HG02938 (cell line): Measurements from ENCODE around the gene FAR1.

ENCODE experiments used
- ATAC-seq: cut with Tn5 transposase; IDR thresholded peaks from one replicate; pipeline ENCODE4 v1.9.1; 2021; ENCODE audit warnings: mild to moderate bottlenecking, moderate library complexity; ENCODE audit not compliant: unreplicated experiment

FAR1 gene

DNA sequence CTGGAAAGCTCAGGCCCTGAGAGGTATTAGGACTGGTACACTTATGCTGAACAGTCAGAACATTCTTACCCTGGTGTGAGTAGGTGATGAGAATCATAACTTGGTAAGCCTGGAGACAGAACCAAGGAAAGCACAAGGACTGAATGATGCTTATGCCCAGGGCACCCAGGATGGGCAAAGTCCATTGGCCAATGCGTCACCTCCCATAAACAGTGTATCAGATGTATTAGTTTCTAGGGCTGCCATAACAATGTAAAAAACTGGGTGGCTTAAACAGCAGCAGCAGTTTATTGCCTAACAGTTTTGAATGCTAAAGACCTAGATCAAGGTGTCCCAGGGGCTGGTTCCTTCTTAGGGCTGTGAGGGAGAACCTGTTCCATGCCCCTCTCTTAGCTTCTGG, 107.0 kb downstream of the FAR1 start:
- no peak for ATAC-seq

DNA sequence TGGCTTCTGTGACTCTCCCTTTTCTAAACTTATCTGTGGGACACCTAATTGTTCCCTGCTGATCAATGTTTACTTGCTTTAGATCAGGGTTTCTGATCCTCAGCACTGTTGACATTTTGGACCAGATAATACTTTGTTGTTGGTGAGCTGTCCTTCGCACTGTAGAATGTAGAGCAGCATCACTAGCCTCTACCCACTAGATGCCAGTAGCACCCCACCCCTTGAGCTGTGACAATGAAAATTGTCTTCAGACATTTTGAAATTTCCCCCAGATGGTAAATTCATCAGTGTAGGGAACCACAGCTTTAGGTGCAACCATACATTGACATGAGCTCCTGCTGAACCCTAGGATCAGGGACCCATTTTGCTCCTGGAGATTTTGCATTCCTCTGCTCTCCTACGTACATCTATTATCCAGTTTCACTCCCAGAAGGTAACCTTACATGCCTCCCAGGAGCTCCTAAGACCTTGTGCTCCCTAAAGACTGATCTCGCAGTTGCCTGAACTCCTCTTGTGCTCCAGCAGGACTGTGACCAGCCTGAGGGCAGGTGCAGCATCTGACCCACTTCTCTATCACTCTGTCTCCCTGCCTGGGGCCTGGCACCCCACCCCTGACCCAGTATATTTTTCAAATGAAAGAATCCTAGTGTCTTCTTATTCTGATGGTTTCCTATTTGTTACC, 107.8 kb downstream of the FAR1 start:
- no peak for ATAC-seq

DNA sequence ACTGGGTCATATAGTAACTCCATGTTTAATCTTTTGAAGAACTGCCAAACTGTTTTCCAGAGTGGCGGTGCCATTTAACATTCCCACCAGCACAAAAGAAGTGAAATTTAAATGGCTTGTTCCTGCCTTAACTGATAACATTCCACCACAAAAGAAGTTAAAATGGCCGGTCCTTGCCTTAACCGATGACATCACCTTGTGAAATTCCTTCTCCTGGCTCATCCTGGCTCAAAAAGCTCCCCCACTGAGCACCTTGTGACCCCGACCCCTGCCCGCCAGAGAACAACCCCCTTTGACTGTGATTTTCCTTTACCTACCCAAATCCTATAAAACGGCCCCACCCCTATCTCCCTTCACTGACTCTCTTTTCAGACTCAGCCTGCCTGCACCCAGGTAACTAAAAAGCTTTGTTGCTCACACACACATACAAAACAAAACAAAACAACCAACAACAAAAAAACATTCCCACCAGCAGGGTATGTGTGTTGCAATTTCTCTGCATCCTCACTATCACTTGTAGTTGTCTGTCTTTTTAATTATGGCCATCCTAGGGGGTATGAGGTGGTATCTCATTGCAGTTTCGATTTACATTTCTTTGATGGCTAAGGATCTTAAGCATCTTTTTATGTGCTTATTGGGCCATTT, 109.0 kb downstream of the FAR1 start:
- no peak for ATAC-seq

DNA sequence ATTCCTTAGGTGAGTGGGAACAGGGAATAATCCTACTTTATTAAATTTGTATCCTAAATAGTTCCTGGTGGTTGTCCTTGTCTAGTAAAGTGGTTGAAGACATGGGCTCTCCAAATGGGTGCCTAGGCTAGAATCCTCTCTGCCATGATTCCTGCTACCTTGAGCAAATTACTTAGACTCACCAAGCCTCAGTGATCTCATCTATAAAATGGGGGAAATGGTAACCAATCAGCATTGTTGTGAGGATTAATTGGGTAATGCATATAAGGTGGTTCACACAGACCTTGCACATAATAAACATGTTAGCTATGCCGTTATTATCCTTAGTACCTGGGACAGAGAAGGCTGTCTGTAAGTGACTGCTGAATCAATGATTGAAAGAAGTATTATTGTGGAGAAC, 109.9 kb downstream of the FAR1 start:
- no peak for ATAC-seq

DNA sequence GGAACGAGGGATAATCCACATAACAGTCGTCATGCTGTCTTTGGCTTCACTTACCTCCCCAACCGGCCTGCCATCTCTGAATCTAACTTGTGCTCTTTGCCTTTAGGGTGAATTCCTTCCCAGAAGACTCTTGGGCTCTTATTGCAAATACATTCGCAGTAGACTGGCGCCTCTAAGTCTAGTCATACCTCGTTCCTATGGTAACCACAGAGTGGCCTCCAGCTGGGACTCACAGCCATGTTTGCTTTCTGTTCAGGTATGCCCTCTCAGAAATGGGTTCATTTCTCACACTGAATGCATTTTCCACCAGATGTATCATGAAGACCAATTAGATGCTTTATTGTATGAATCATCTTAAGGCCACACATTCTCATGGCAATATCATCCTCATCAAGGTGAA, 112.7 kb downstream of the FAR1 start:
- ATAC-seq = no peak
